ENCODE measurements around the gene HTT-AS.

Gene HTT-AS

DNA sequence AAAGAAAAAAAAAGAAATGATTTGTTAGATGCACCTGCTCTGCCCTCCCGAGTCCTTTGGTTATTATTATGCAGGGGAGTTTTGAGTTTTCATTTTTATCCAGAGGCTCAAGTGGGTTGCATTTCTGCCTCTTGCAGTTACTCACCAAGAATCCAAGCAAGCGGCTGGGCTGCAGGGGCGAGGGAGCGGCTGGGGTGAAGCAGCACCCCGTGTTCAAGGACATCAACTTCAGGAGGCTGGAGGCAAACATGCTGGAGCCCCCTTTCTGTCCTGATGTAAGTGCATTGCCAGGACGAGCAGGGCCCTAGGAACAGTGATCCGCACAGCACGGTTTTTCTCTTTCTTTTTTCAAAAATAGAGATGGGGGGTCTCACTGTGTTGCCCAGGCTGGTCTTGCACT is 39.1 kb downstream of the HTT-AS start:
- no peaks in the 10 kb centered on the region for H3K27me3 ChIP-seq (ENCODE audit: insufficient read depth, low read depth)
- H3K27ac ChIP-seq = no peak overlapping the region
- TF ChIP-seq, protein P1, sequence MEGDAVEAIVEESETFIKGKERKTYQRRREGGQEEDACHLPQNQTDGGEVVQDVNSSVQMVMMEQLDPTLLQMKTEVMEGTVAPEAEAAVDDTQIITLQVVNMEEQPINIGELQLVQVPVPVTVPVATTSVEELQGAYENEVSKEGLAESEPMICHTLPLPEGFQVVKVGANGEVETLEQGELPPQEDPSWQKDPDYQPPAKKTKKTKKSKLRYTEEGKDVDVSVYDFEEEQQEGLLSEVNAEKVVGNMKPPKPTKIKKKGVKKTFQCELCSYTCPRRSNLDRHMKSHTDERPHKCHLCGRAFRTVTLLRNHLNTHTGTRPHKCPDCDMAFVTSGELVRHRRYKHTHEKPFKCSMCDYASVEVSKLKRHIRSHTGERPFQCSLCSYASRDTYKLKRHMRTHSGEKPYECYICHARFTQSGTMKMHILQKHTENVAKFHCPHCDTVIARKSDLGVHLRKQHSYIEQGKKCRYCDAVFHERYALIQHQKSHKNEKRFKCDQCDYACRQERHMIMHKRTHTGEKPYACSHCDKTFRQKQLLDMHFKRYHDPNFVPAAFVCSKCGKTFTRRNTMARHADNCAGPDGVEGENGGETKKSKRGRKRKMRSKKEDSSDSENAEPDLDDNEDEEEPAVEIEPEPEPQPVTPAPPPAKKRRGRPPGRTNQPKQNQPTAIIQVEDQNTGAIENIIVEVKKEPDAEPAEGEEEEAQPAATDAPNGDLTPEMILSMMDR (conservative IDR thresholded peaks at IDR 0.05; ENCODE audit: low read depth, low read length) = no peak
- no peaks in the 10 kb centered on the region for H3K79me2 ChIP-seq (ENCODE audit: insufficient read depth, low read depth)
- H3K36me3 ChIP-seq (ENCODE audit: insufficient read depth) = no peaks in the 10 kb centered on the region
- no peaks in the 10 kb centered on the region for H3K4me1 ChIP-seq (ENCODE audit: low read depth, poor library complexity, severe bottlenecking)
- H3K9ac ChIP-seq = no peak overlapping the region
- no peak overlapping the region for H3K4me3 ChIP-seq (IDR thresholded peaks at IDR 0.05; ENCODE audit: insufficient read depth, low read depth, low read length)
- H2AFZ ChIP-seq (ENCODE audit: low read depth) = no peak overlapping the region
- H3K4me2 ChIP-seq = no peak overlapping the region
- no peaks in the 10 kb centered on the region for H4K20me1 ChIP-seq (ENCODE audit: insufficient read depth)

DNA sequence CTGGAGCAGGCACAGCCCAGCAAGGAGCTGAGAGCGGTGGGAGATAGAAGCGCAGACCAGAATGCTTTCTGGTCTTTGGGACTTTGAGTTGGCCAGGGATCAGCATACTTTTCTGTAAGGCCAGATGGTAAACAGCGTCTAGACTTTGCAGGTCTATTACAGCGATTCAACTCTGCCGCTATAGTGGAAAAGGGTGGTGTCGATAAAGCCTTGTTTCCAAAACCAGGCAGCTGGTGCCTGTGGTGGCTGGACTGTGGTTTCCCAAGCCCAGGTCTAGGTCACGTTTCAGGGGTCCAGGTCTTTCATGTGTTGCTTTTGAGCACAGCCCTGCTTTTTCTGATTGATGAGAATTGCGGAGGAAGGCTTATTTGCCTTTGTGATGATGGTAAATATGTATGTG is 40.1 kb downstream of the HTT-AS start:
- no peak overlapping the region for H3K9ac ChIP-seq
- H4K20me1 ChIP-seq (ENCODE audit: insufficient read depth) = no peaks in the 10 kb centered on the region
- no peaks in the 10 kb centered on the region for H3K4me1 ChIP-seq (ENCODE audit: low read depth, poor library complexity, severe bottlenecking)
- H3K36me3 ChIP-seq (ENCODE audit: insufficient read depth) = no peaks in the 10 kb centered on the region
- H2AFZ ChIP-seq (ENCODE audit: low read depth) = no peak overlapping the region
- no peaks in the 10 kb centered on the region for H3K79me2 ChIP-seq (ENCODE audit: insufficient read depth, low read depth)
- H3K27me3 ChIP-seq (ENCODE audit: insufficient read depth, low read depth) = no peaks in the 10 kb centered on the region
- no peak overlapping the region for H3K27ac ChIP-seq
- H3K4me2 ChIP-seq = no peak overlapping the region
- H3K4me3 ChIP-seq (IDR thresholded peaks at IDR 0.05; ENCODE audit: insufficient read depth, low read depth, low read length) = no peak overlapping the region
- TF ChIP-seq, protein P1 (conservative IDR thresholded peaks at IDR 0.05; ENCODE audit: low read depth, low read length) = no peak

DNA sequence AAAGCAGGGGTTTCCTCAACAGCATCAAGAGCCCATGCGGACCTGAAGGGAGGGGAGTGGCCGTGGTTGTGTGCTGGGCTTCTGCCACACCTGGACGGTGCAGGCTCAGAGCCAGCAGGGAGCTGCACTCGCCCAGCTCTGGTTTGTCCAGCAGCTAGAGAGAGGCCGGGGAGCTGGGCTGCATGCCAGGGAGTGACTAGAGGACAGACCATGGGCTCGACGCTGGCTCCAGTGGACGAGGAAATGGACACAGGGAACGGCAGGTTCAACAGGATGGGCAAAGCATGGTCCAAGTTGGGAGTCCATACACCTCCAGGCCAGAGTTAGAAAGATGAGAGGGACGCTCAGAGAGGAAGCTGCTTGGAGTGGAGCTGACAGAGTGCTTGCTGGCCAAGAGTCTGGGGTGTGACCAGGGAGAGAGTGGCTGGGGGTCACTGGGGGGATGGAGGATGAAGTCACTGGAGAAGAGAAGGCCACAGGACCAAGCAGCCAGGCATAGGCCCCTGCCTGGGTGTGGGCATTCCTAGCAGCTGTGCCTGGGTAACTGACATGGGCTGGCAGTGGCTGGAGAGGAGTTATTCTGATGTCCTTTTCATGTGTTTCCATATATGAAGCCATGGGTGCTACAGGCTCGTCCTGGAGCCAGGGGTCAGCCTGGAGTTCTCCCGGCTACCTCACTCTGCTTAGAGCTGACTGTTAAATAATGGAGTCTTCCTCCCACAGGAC is 42.8 kb downstream of the HTT-AS start:
- no peaks in the 10 kb centered on the region for H3K79me2 ChIP-seq (ENCODE audit: insufficient read depth, low read depth)
- TF ChIP-seq, protein P1 (conservative IDR thresholded peaks at IDR 0.05; ENCODE audit: low read depth, low read length) = no peak
- no peaks in the 10 kb centered on the region for H3K4me1 ChIP-seq (ENCODE audit: low read depth, poor library complexity, severe bottlenecking)
- no peaks in the 10 kb centered on the region for H3K27me3 ChIP-seq (ENCODE audit: insufficient read depth, low read depth)
- H3K4me3 ChIP-seq (IDR thresholded peaks at IDR 0.05; ENCODE audit: insufficient read depth, low read depth, low read length) = no peak overlapping the region
- no peak overlapping the region for H3K9ac ChIP-seq
- H4K20me1 ChIP-seq (ENCODE audit: insufficient read depth) = no peaks in the 10 kb centered on the region
- H3K27ac ChIP-seq = no peak overlapping the region
- no peaks in the 10 kb centered on the region for H3K36me3 ChIP-seq (ENCODE audit: insufficient read depth)
- H2AFZ ChIP-seq (ENCODE audit: low read depth) = no peak overlapping the region
- no peak overlapping the region for H3K4me2 ChIP-seq

DNA sequence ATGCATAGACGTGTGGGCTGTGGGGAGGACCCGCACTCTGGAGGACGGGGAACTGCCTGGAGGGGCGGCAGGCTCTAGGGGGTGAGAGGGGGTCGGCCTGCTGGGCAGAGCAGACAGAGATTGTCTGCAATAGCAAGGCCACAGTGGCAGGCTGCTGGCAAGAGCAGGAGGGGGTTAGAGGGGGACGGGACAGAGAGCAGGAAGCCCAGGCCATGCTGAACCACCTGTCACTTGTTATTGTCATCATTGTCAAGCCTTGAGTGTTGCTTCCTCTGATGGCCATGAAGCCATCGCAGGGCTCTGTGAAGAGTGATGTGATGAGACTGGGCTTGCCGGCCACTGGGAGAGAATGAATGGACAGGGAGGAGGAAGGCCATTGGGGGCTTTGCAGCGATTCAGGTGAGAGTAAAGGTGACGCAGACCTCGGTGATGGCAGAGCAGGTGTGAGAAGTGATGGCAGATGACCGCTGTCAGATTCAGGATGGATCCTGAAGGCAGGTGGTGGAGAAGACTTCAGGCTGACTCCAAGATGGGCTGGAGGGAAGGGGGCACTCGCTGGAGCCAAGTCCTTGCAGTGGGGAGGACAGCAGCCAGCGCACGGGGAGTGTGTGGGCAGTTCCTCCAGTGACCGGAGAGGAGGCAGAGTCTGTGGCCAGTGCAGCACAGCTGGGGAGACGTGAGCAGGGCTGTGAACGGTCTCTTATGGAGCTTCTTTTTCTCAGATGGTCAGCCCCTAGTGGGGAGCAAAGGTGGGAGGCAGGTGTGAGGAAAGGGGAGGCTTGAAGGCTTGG is 43.6 kb downstream of the HTT-AS start:
- Histone ChIP-seq H4K20me1 (ENCODE audit: insufficient read depth) (no peaks in the 10 kb centered on the region), H3K27me3 (ENCODE audit: insufficient read depth, low read depth) (no peaks in the 10 kb centered on the region), H3K9ac (no peak overlapping the region), H3K36me3 (ENCODE audit: insufficient read depth) (no peaks in the 10 kb centered on the region), H3K27ac (no peak overlapping the region), H3K4me1 (ENCODE audit: low read depth, poor library complexity, severe bottlenecking) (no peaks in the 10 kb centered on the region), H3K4me3 (IDR thresholded peaks at IDR 0.05; ENCODE audit: insufficient read depth, low read depth, low read length) (no peak overlapping the region), H3K79me2 (ENCODE audit: insufficient read depth, low read depth) (no peaks in the 10 kb centered on the region), H3K4me2 (no peak overlapping the region), H2AFZ (ENCODE audit: low read depth) (no peak overlapping the region)
- TF ChIP-seq, protein P1 (conservative IDR thresholded peaks at IDR 0.05; ENCODE audit: low read depth, low read length) = no peak

All from KMS-11 (cell line).